ENCODE data around the gene ARHGAP26.

ARHGAP26 gene

GRCh38 chr5:143148771-143149170, 378.6 kb downstream of the ARHGAP26 start:
- H3K4me3 Mint-ChIP-seq = no peak overlapping the region
- peaks cover 8% of the 10 kb centered on the region for H3K4me1 Mint-ChIP-seq (ENCODE audit: low read depth)
- no peak for DNase-seq (ENCODE audit: low spot score)

DNA sequence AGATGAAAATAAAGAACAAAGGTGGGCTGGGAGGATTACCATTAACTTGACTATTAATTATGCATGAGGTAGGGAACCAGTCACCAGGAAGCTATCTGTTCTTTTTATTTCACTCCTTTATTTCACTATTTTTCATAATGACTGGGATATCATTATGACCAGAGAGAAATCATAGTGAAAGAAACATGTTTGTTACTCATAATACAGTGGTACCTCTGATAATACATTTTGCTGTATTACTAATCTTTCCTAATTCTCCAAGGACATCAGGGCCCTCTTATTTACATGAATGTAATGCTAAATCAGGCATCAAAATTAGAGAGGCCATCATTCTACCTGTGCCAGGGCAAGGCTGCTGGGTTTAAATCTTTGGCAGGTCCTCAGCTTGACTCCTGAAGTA, 379.6 kb downstream of the ARHGAP26 start:
- peaks cover 19% of the 10 kb centered on the region for H3K36me3 Mint-ChIP-seq (ENCODE audit: low read depth)
- no peaks in the 10 kb centered on the region for H3K9me3 Mint-ChIP-seq

More at GRCh38 chr5:143148771-143149170, 378.6 kb downstream of the ARHGAP26 start:
- H3K36me3 Mint-ChIP-seq (ENCODE audit: low read depth) = peaks cover 19% of the 10 kb centered on the region
- H3K9me3 Mint-ChIP-seq = no peaks in the 10 kb centered on the region
- H3K27ac Mint-ChIP-seq = no peak overlapping the region
- H3K27me3 Mint-ChIP-seq (ENCODE audit: low read depth) = no peaks in the 10 kb centered on the region

GRCh38 chr5:143151056-143151700, 381.0 kb downstream of the ARHGAP26 start:
- H3K4me1 Mint-ChIP-seq (ENCODE audit: low read depth) = peaks cover 2% of the 10 kb centered on the region

More for the DNA sequence above, 379.6 kb downstream of the ARHGAP26 start:
- H3K27me3 Mint-ChIP-seq (ENCODE audit: low read depth) = no peaks in the 10 kb centered on the region
- H3K4me3 Mint-ChIP-seq = no peak overlapping the region
- peaks cover 8% of the 10 kb centered on the region for H3K4me1 Mint-ChIP-seq (ENCODE audit: low read depth)
- H3K27ac Mint-ChIP-seq = no peak overlapping the region
- no peak for DNase-seq (ENCODE audit: low spot score)

GRCh38 chr5:143152445-143152844, 382.3 kb downstream of the ARHGAP26 start:
- peaks cover 18% of the 10 kb centered on the region for H3K36me3 Mint-ChIP-seq (ENCODE audit: low read depth)
- no peak overlapping the region for H3K4me3 Mint-ChIP-seq
- no peaks in the 10 kb centered on the region for H3K9me3 Mint-ChIP-seq
- no peaks in the 10 kb centered on the region for H3K27me3 Mint-ChIP-seq (ENCODE audit: low read depth)
- DNase-seq (ENCODE audit: low spot score) = no peak
- H3K4me1 Mint-ChIP-seq (ENCODE audit: low read depth) = peaks cover 2% of the 10 kb centered on the region
- no peak overlapping the region for H3K27ac Mint-ChIP-seq

More at GRCh38 chr5:143151056-143151700, 381.0 kb downstream of the ARHGAP26 start:
- Mint-ChIP-seq H3K27me3 (ENCODE audit: low read depth) (no peaks in the 10 kb centered on the region), H3K9me3 (no peaks in the 10 kb centered on the region), H3K36me3 (ENCODE audit: low read depth) (peaks cover 19% of the 10 kb centered on the region), H3K27ac (no peak overlapping the region), H3K4me3 (no peak overlapping the region)
- DNase-seq (ENCODE audit: low spot score) = no peak

DNA sequence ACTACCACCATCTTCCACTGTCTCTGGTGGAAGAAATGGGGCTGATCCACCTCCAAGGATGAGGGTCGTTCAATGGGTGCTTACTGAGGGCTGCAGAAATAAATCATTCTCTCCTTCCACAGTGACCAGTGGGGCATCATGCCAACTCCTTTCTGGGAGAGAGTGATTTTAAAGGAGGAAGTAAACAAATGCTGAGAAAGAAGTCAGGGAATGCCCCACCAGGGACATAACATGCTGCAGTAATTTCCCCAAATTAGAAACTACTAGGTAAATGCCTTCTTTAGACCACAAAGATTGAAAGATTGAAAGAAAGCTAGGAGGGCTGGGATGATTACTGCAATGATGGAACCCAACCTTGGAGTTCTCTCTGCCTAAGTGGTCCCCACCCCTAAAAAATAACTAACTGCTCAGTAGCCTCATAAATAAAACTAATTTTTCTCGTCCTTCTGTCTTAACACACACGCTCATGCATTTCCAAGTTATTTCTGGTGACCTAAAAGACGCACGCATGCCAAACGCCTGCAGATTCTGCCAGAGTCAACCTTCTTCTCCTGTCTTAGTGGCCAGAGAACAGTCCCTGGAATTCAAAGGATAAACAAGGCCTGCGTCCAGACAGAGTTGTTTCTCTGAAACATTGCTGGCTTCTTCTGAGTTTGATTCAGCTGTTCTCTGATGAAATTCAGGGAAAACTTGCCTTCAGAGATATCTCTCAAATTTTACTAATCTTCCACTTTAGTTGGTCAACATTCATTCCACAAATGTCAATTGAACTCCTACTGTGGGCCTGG, 383.3 kb downstream of the ARHGAP26 start:
- H3K36me3 Mint-ChIP-seq (ENCODE audit: low read depth) = peaks cover 9% of the 10 kb centered on the region
- DNase-seq (ENCODE audit: low spot score) = no peak
- no peaks in the 10 kb centered on the region for H3K9me3 Mint-ChIP-seq
- H3K4me1 Mint-ChIP-seq (ENCODE audit: low read depth) = peaks cover 2% of the 10 kb centered on the region
- H3K27me3 Mint-ChIP-seq (ENCODE audit: low read depth) = no peaks in the 10 kb centered on the region
- H3K27ac Mint-ChIP-seq = no peak overlapping the region
- no peak overlapping the region for H3K4me3 Mint-ChIP-seq

DNA sequence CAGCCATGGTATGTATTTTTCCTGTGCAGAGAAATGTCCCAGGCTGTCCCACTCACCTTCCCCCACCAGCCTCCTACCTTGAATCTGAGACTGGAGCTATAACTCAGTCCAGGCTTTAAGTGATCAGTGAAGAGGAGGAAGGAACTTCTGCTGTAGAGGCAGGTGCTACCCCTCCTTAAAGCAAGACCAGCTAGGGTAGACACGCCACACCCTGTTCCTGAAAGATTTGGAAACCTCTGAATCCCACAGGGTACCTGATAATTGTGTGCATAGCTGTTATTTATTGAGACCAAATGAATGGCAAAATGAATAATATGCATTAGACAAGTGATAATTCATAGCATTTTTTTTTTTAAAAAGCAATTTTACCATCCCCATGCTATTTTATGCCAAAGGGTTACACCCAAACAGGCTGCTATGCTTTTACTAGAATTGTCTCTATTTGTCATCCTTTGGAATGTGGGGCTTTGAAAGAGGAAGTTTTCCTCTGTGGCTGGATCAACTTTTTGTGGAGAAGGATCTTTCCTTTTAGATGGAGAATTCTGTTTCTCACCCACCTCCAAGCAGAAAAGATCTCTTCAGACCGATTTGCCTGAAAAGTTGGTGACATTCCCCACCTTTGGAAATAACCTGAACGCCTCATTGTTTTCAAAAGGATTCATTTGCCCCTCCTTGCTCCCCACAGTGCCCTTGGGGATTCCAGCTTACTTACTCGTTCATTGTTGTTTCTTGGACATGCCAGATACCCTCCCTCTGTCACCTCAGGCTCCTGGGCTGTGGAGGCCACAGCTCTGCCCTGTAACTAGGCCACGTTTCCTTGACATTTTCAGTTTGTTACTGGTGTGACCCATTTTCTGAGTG, 384.6 kb downstream of the ARHGAP26 start:
- Mint-ChIP-seq H3K27ac (no peak overlapping the region), H3K4me3 (no peak overlapping the region), H3K27me3 (ENCODE audit: low read depth) (no peaks in the 10 kb centered on the region), H3K9me3 (no peaks in the 10 kb centered on the region), H3K4me1 (ENCODE audit: low read depth) (peaks cover 2% of the 10 kb centered on the region), H3K36me3 (ENCODE audit: low read depth) (peaks cover 9% of the 10 kb centered on the region)
- DNase-seq (ENCODE audit: low spot score) = no peak

DNA sequence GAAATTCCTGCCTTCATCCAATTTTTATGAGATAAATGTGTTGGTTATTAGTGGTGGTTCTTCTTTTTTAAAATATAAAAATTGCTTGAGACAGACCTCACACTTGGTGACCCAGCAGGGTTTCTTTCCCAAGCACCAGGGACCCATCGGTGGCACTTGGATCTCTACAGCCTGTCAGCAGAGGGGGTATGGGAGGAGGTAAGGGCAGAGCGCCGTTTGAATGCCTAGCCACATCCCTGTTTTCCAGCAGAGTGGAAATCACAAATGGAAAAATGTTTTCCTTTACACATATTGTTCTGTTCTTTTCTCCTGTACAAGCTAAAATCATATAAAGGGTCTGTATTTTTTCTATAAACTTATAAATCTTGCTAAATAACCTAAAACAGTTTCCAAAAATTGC, 385.3 kb downstream of the ARHGAP26 start:
- peaks cover 6% of the 10 kb centered on the region for H3K36me3 Mint-ChIP-seq (ENCODE audit: low read depth)
- no peak overlapping the region for H3K27ac Mint-ChIP-seq
- DNase-seq (ENCODE audit: low spot score) = no peak
- H3K4me3 Mint-ChIP-seq = no peak overlapping the region
- H3K9me3 Mint-ChIP-seq = no peaks in the 10 kb centered on the region
- peaks cover 2% of the 10 kb centered on the region for H3K4me1 Mint-ChIP-seq (ENCODE audit: low read depth)
- no peaks in the 10 kb centered on the region for H3K27me3 Mint-ChIP-seq (ENCODE audit: low read depth)

DNA sequence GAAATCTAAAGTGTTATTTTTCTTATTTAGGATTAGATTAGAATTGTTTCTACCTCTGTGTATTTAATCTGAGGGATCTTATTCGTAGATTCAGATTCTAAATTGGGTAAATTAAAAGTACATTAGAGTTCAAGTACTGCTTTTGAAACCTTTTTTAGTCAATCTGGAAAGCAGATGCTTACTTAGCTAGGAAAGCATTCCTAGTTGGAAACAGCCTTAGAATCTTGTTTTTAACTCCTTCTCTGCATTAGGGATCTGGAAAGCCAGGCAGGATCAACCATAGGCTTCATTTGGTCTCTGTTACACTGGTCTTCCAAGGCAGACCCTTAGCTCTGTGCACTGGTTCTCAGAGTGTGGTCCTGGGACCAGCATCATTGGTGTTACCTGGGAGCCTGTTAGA, 385.9 kb downstream of the ARHGAP26 start:
- H3K9me3 Mint-ChIP-seq = no peaks in the 10 kb centered on the region
- DNase-seq (ENCODE audit: low spot score) = no peak
- H3K27ac Mint-ChIP-seq = no peak overlapping the region
- H3K36me3 Mint-ChIP-seq (ENCODE audit: low read depth) = peaks cover 6% of the 10 kb centered on the region
- H3K4me1 Mint-ChIP-seq (ENCODE audit: low read depth) = peaks cover 2% of the 10 kb centered on the region
- no peaks in the 10 kb centered on the region for H3K27me3 Mint-ChIP-seq (ENCODE audit: low read depth)
- H3K4me3 Mint-ChIP-seq = no peak overlapping the region

- peaks cover 2% of the 10 kb centered on the region for H3K4me1 Mint-ChIP-seq (ENCODE audit: low read depth)
- H3K36me3 Mint-ChIP-seq (ENCODE audit: low read depth) = peaks cover 6% of the 10 kb centered on the region
- no peaks in the 10 kb centered on the region for H3K27me3 Mint-ChIP-seq (ENCODE audit: low read depth)
- H3K4me3 Mint-ChIP-seq = no peak overlapping the region
- no peaks in the 10 kb centered on the region for H3K9me3 Mint-ChIP-seq
- no peak overlapping the region for H3K27ac Mint-ChIP-seq
- no peak for DNase-seq (ENCODE audit: low spot score)
These were observed 386.4 kb downstream of the ARHGAP26 start for GRCh38 chr5:143156572-143156971.

- Mint-ChIP-seq H3K36me3 (ENCODE audit: low read depth) (no peaks in the 10 kb centered on the region), H3K4me3 (no peak overlapping the region), H3K27me3 (ENCODE audit: low read depth) (no peaks in the 10 kb centered on the region), H3K4me1 (ENCODE audit: low read depth) (no peaks in the 10 kb centered on the region), H3K9me3 (no peaks in the 10 kb centered on the region), H3K27ac (no peak overlapping the region)
- no peak for DNase-seq (ENCODE audit: low spot score)
These were observed 388.9 kb downstream of the ARHGAP26 start for GRCh38 chr5:143159031-143159430.

GRCh38 chr5:143161885-143162540, 391.8 kb downstream of the ARHGAP26 start:
- DNase-seq (ENCODE audit: low spot score) = no peak
- no peaks in the 10 kb centered on the region for H3K36me3 Mint-ChIP-seq (ENCODE audit: low read depth)
- H3K27me3 Mint-ChIP-seq (ENCODE audit: low read depth) = no peaks in the 10 kb centered on the region
- no peak overlapping the region for H3K4me3 Mint-ChIP-seq
- H3K4me1 Mint-ChIP-seq (ENCODE audit: low read depth) = no peaks in the 10 kb centered on the region
- no peaks in the 10 kb centered on the region for H3K9me3 Mint-ChIP-seq
- H3K27ac Mint-ChIP-seq = no peak overlapping the region

GRCh38 chr5:143162810-143163209, 392.6 kb downstream of the ARHGAP26 start:
- no peak for DNase-seq (ENCODE audit: low spot score)
- Mint-ChIP-seq H3K27ac (no peak overlapping the region), H3K9me3 (no peaks in the 10 kb centered on the region), H3K27me3 (ENCODE audit: low read depth) (no peaks in the 10 kb centered on the region), H3K36me3 (ENCODE audit: low read depth) (peaks cover 2% of the 10 kb centered on the region), H3K4me1 (ENCODE audit: low read depth) (no peaks in the 10 kb centered on the region), H3K4me3 (no peak overlapping the region)

- peaks cover 3% of the 10 kb centered on the region for H3K36me3 Mint-ChIP-seq (ENCODE audit: low read depth)
- no peaks in the 10 kb centered on the region for H3K27me3 Mint-ChIP-seq (ENCODE audit: low read depth)
- no peak overlapping the region for H3K27ac Mint-ChIP-seq
- H3K4me1 Mint-ChIP-seq (ENCODE audit: low read depth) = no peaks in the 10 kb centered on the region
- H3K4me3 Mint-ChIP-seq = no peak overlapping the region
- no peaks in the 10 kb centered on the region for H3K9me3 Mint-ChIP-seq
- no peak for DNase-seq (ENCODE audit: low spot score)
These were observed 394.4 kb downstream of the ARHGAP26 start for GRCh38 chr5:143164557-143164956.

Data from T-helper 2 cell treated with Interferon-gamma antibody and Interleukin-4, amounts not matched to agents 5 μg/mL and 100 μg/mL, for 36 hours (primary cell).